ENCODE measurements around the gene DAPP1.

- TF ChIP-seq, protein P1, sequence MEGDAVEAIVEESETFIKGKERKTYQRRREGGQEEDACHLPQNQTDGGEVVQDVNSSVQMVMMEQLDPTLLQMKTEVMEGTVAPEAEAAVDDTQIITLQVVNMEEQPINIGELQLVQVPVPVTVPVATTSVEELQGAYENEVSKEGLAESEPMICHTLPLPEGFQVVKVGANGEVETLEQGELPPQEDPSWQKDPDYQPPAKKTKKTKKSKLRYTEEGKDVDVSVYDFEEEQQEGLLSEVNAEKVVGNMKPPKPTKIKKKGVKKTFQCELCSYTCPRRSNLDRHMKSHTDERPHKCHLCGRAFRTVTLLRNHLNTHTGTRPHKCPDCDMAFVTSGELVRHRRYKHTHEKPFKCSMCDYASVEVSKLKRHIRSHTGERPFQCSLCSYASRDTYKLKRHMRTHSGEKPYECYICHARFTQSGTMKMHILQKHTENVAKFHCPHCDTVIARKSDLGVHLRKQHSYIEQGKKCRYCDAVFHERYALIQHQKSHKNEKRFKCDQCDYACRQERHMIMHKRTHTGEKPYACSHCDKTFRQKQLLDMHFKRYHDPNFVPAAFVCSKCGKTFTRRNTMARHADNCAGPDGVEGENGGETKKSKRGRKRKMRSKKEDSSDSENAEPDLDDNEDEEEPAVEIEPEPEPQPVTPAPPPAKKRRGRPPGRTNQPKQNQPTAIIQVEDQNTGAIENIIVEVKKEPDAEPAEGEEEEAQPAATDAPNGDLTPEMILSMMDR (conservative IDR thresholded peaks at IDR 0.05; ENCODE audit: low read length), result no peak
- TF ChIP-seq EZH2phosphoT487 (IDR thresholded peaks at IDR 0.05; ENCODE audit: borderline replicate concordance, low read depth, low read length), result no peak
Observed at GRCh38 chr4:99834569-99834968, 17.9 kb downstream of the DAPP1 start.
